ENCODE data around the gene CEP131.

Gene CEP131

DNA sequence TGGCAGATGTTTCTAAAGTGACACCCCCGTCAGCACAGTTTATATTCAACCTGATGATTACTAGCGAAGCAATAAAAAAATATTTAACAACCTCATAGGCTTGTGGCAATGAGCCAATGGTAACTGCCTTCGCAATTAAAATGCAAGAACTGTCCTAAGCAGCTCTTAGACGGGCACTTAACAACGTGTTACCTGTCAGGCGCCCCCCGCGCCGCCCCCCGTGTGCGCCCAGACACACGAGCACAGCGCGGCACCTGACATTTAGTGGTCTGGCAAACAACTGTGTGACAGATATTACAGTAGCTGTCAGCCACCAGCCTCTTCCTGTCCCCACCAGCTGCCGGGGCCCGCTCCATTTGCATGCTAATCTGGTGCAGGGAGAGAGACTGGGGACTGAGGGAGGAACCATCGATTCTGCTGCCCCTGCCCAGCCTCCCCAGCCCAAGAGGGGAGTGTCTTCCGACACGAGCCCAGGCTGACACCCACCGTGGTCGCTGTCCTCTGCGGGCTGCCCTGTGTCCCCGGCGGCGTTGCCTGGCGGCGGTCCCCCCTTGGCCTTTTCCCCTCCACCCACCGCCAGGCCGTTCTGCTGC, 29.0 kb upstream of the CEP131 start:
- no peak for DNase-seq (ENCODE audit: low read depth)

GRCh38 chr17:81251094-81251708, 28.4 kb upstream of the CEP131 start:
- DNase-seq (ENCODE audit: low read depth), result no peak

GRCh38 chr17:81250286-81251093, 27.7 kb upstream of the CEP131 start:
- DNase-seq (ENCODE audit: low read depth), result no peak

- no peak for DNase-seq (ENCODE audit: low read depth)
Observed at GRCh38 chr17:81249223-81250040, 26.7 kb upstream of the CEP131 start.

GRCh38 chr17:81248649-81249048, 25.9 kb upstream of the CEP131 start:
- DNase-seq (ENCODE audit: low read depth), result no peak

GRCh38 chr17:81247339-81247990, 24.7 kb upstream of the CEP131 start:
- no peak for DNase-seq (ENCODE audit: low read depth)

GRCh38 chr17:81246679-81247338, 24.0 kb upstream of the CEP131 start:
- no peak for DNase-seq (ENCODE audit: low read depth)

- no peak for DNase-seq (ENCODE audit: low read depth)
Observed at GRCh38 chr17:81246343-81246670, 23.5 kb upstream of the CEP131 start.

- no peak for DNase-seq (ENCODE audit: low read depth)
Observed at GRCh38 chr17:81245665-81246342, 23.0 kb upstream of the CEP131 start.

DNA sequence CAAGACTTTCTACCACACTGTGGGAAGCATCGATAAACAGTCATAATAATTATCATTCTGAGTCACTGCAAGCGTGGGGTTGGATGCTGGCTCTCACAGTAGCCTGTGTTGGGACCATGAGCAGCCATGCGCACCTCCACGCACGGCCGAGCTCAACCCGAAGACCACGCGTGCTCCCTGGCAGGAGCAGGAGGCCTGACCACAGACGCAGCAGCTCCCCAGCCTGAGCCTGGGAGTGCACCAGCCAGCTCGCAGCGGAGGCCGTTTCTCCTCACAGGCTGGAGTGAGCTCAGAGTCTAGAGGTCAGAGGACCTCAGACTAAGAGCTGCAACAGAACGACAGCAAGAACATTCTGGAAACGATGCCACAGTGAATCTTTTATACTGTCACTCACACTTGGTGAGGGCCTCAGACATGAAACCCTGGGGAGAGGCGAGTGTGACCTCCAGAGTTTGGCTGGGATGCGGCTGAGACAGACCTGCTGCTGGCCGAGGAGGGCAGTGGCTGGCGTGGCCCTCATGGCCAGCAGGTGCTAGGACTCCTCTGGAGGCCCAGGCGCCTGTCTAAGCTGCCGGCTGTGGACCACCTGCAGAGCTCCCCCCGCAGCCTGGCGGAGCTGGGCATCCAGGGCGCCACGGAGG, 22.4 kb upstream of the CEP131 start:
- DNase-seq (ENCODE audit: low read depth), result no peak

- no peak for DNase-seq (ENCODE audit: low read depth)
Observed at GRCh38 chr17:81244358-81245023, 21.7 kb upstream of the CEP131 start.

- no peak for DNase-seq (ENCODE audit: low read depth)
Observed at GRCh38 chr17:81243333-81243664, 20.5 kb upstream of the CEP131 start.

DNA sequence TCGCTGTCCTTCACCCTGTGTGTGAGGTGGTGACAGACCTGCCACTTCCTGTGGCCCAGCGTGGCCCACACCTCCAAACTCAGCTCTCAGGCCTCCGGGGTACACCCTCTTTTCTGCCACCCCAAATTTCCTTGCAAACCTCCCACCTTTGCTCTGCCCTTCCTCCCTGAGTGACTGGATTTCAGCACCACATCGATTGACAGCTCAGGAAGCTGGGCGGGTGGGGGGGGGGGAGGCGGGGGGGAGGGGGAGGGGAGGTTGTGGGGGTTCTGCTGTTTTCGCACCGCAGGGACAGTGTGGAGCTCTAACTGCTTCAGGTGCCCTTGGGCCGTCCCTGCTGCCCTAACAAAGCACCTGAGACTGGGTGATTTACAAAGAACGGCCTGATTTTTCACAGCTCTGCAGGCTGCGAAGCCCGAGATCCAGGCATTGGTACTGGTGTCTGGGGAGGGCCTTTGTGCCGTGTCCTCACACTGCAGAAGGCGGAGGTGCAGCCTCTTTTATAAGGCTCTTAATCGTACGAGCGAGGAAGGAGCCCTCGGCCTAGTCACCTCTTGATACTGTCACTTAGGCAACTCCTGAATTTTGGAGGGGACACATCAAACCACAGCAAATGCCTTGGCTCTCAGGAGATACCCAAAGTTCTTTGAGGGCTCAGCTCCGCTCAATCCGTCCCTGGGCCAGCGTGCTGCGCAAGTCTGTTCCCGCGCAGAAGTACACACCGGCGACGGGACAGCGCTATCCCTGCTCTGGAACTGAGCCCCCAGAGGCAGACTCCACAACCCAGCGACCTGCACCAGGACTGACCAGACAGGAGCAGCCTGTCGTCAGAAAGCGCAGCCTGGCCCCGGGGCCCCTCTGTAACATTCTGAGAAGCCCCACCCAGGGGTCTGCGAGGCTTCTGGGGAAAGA, 19.9 kb upstream of the CEP131 start:
- no peak for DNase-seq (ENCODE audit: low read depth)

GRCh38 chr17:81241648-81242420, 19.1 kb upstream of the CEP131 start:
- DNase-seq (ENCODE audit: low read depth), result peak; percentile 59

DNA sequence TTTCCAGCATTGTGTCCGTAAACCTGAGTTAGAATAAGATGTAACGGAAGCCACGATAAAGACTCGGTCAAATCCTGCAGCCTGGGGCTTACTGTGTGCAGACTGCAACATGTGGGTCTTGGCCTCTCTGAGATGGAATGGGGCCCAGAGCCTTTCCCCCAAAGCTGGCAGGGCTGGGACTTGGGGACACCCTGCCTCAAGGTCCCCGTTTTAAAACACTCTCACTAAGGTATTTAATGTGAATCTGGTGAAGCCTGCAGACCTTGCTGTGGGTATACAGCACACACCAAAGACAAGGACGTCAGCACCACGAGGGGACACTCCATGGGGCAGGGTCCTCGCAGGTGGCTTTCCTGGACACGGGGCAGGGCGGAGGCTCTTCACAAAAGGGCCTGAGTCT, 18.4 kb upstream of the CEP131 start:
- no peak for DNase-seq (ENCODE audit: low read depth)

- DNase-seq (ENCODE audit: low read depth), result no peak
Observed at GRCh38 chr17:81240761-81241160, 18.0 kb upstream of the CEP131 start.

DNA sequence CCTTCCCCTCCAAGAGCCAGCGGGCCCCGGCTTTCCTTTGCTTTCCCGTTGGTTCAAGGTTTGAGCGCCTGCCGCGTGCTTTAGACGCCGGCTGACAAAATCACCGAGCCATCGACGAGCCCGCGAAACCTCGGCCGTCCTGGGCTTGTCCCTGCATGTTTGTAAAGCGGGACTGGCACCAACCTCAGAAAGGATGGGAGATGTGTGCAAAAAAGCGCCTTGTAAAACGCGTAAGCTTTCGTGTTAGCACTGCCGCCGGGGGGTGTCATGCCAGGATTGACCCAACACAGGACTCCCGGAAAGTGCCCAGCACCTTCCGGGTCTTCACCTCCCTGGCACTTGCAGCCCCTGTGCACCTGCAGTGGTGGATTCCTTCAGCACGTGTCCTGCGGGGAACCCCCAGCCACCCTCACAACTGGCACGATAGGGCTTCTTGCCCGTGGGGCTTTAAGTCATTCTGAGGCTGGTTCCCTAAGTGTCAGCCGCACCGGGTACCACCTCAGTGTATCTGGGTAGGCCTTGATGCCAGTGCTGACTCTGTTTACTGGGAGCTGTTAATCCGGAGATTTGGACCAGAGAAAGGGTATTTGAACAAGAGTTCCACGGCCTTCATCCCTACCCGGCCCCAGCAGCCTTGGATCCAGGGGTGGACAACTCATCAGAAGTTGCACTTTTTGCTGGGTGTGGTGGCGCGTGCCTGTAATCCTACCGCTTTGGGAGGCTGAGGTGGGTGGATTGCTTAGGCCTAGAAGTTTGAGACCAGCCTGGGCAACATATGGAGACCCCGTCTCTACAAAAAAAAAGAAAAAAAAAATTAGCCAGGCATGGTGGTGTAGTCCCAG, 17.2 kb upstream of the CEP131 start:
- peak; percentile 21 for DNase-seq (ENCODE audit: low read depth)
